PC-9 (cell line): ENCODE results near the gene DSTN. TPM values are rescaled to one million over a fixed set of nuclear protein-coding genes. Genes with fewer than 3 reads are reported as not detected.

Experiments
- BruUV-seq: library from RNA; stranded (reverse); fragments of 400-500 nt; replicated peaks from 2 replicates; lab custom pipeline; 2021; lab: Mats Ljungman, UMichigan
- CTCF ChIA-PET: fragments of 300-600 bp; sonication (Branson Sonifier 250); formaldehyde crosslinking; loops from one replicate; lab custom pipeline; 2022; ENCODE audit warnings: antibody characterized with exemption; lab: Charles Lee
- POLR2A ChIA-PET: fragments of 300-600 bp; sonication (Branson Sonifier 250); formaldehyde crosslinking; loops from one replicate; lab custom pipeline; 2022; ENCODE audit warnings: antibody characterized with exemption; ENCODE audit not compliant: unreplicated experiment; lab: Charles Lee
- DNase-seq, 2 experiments: peaks; one replicate each; pipeline versions ENCODE4 v3.0.0 to v3.0.0-alpha.2; 2015 to 2022; ENCODE audit warnings: mixed read lengths in 1 of 2
- H2AFZ ChIP-seq: fragments of 200-600 bp; sonication (generic); 2 replicates; pipeline ENCODE4 v1.8.1; 2017; ENCODE audit warnings: antibody characterized with exemption
- H3F3A ChIP-seq: fragments of 200-600 bp; sonication (generic); 2 replicates; pipeline ENCODE4 v1.8.1; 2017; ENCODE audit warnings: antibody characterized with exemption, mild to moderate bottlenecking, low read depth; ENCODE audit not compliant: insufficient read depth
- H3K27ac ChIP-seq: fragments of 200-600 bp; sonication (generic); 2 replicates; pipeline ENCODE4 v1.6.1; 2016; ENCODE audit warnings: mixed run types
- H3K27me3 ChIP-seq: fragments of 200-600 bp; sonication (generic); 2 replicates; pipeline ENCODE4 v1.6.1; 2016; ENCODE audit warnings: low read depth, mixed run types; ENCODE audit not compliant: insufficient read depth
- H3K36me3 ChIP-seq: fragments of 200-600 bp; sonication (generic); 2 replicates; pipeline ENCODE4 v1.6.1; 2016; ENCODE audit warnings: low read depth, mixed run types
- H3K4me1 ChIP-seq: fragments of 200-600 bp; sonication (generic); replicated peaks from 2 replicates; pipeline ENCODE4 v1.6.1; 2016; ENCODE audit warnings: mixed run types; ENCODE audit not compliant: insufficient read depth
- H3K4me2 ChIP-seq: fragments of 200-600 bp; sonication (generic); 2 replicates; pipeline ENCODE4 v1.6.1; 2017; ENCODE audit warnings: mixed run types
- H3K4me3 ChIP-seq: fragments of 200-600 bp; sonication (generic); 2 replicates; pipeline ENCODE4 v1.6.1; 2016; ENCODE audit warnings: mixed run types
- H3K79me2 ChIP-seq: fragments of 200-600 bp; sonication (generic); 2 replicates; pipeline ENCODE4 v1.6.1; 2017; ENCODE audit warnings: low read depth, mixed run types
- H3K9me2 ChIP-seq: fragments of 200-600 bp; sonication (generic); 2 replicates; pipeline ENCODE4 v1.8.1; 2017; ENCODE audit warnings: mild to moderate bottlenecking; ENCODE audit not compliant: insufficient read depth
- H3K9me3 ChIP-seq: fragments of 200-600 bp; sonication (generic); 2 replicates; pipeline ENCODE4 v1.8.1; 2016; ENCODE audit warnings: low read depth; ENCODE audit not compliant: insufficient read depth
- H4K20me1 ChIP-seq: fragments of 200-600 bp; sonication (generic); 2 replicates; pipeline ENCODE4 v1.8.1; 2017; ENCODE audit not compliant: insufficient read depth
- EZH2 ChIP-seq: fragments of 200-600 bp; sonication (generic); IDR thresholded peaks from 2 replicates; pipeline ENCODE4 v1.8.0; 2017; ENCODE audit warnings: antibody characterized with exemption, low read depth
- intact Hi-C: fragments of 100-400 bp; cut with micrococcal nuclease; formaldehyde crosslinking; loops from one replicate; pipeline ENCODE4 v1.10.0; 2022; ENCODE audit not compliant: unreplicated experiment
- total RNA-seq: library from RNA; stranded (reverse); gene quantifications from 2 replicates; pipeline ENCODE4 v1.2.3, GENCODE V29; 2021
- TF ChIP-seq, protein P1 (sequence below): fragments of 200-600 bp; sonication (generic); conservative IDR thresholded peaks from 2 replicates; pipeline ENCODE4 v1.6.1; 2017; ENCODE audit warnings: mixed run types, antibody characterized with exemption, mild to moderate bottlenecking, moderate library complexity

The DSTN gene
- total RNA-seq, 1 experiment from 2014 or later, result 366 TPM

- peaks cover 7% of the 10 kb centered on the region; the same call in 1 of the 2 replicates for H4K20me1 ChIP-seq
- no peaks in the 10 kb centered on the region for H3K9me3 ChIP-seq
- intact Hi-C loops, result no loop called here
- no peak for DNase-seq
- H3F3A ChIP-seq, result peaks cover 38% of the 10 kb centered on the region; the same call in 1 of the 2 replicates
- peaks cover 34% of the 10 kb centered on the region for H3K79me2 ChIP-seq
- BruUV-seq, result no TSS peak
- ChIA-PET POLR2A (no interaction called here), CTCF (interaction anchor here (0.7 kb wide), 1 partner anchor 68 kb away, joined by 5 read pairs; no protein-coding TSS in a partner anchor)
- no peak overlapping the region for H3K4me3 ChIP-seq
- H3K4me1 ChIP-seq, result peaks cover 65% of the 10 kb centered on the region
- H3K27ac ChIP-seq, result no peak overlapping the region
- H3K9me2 ChIP-seq, result no peaks in the 10 kb centered on the region
- H3K4me2 ChIP-seq, result no peak overlapping the region
- no peaks in the 10 kb centered on the region for H3K36me3 ChIP-seq
- H3K27me3 ChIP-seq, result no peaks in the 10 kb centered on the region
- TF ChIP-seq, protein P1, sequence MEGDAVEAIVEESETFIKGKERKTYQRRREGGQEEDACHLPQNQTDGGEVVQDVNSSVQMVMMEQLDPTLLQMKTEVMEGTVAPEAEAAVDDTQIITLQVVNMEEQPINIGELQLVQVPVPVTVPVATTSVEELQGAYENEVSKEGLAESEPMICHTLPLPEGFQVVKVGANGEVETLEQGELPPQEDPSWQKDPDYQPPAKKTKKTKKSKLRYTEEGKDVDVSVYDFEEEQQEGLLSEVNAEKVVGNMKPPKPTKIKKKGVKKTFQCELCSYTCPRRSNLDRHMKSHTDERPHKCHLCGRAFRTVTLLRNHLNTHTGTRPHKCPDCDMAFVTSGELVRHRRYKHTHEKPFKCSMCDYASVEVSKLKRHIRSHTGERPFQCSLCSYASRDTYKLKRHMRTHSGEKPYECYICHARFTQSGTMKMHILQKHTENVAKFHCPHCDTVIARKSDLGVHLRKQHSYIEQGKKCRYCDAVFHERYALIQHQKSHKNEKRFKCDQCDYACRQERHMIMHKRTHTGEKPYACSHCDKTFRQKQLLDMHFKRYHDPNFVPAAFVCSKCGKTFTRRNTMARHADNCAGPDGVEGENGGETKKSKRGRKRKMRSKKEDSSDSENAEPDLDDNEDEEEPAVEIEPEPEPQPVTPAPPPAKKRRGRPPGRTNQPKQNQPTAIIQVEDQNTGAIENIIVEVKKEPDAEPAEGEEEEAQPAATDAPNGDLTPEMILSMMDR, result no peak
- no peak for TF ChIP-seq EZH2
- H2AFZ ChIP-seq, result no peak overlapping the region
Measured at GRCh38 chr20:17566345-17566744, 3.5 kb upstream of the DSTN start.

GRCh38 chr20:17568045-17568788 is 1.7 kb upstream of the DSTN start:
- ChIA-PET CTCF (no interaction called here), POLR2A (no interaction called here)
- intact Hi-C loops, result loop anchor here (2.0 kb wide), 2 partner anchors 37 to 401 kb away; partner anchors contain the start of genes MGME1 and SNX5
- H4K20me1 ChIP-seq, result peaks cover 24% of the 10 kb centered on the region
- peak overlapping the region; percentile 84 for H3K27ac ChIP-seq
- peak; percentile 25 to 51 for DNase-seq
- no peaks in the 10 kb centered on the region for H3K27me3 ChIP-seq
- no peaks in the 10 kb centered on the region for H3K9me3 ChIP-seq
- peak overlapping the region; percentile 90 for H3K4me2 ChIP-seq
- peaks cover 52% of the 10 kb centered on the region for H3K79me2 ChIP-seq
- no TSS peak for BruUV-seq
- H3K36me3 ChIP-seq, result 0 out of 2 replicates have a peak, but pooled peaks cover 6% of the 10 kb centered on the region
- peak overlapping the region; percentile 61 for H3K4me3 ChIP-seq
- H3K4me1 ChIP-seq, result peaks cover 65% of the 10 kb centered on the region
- no peaks in the 10 kb centered on the region for H3K9me2 ChIP-seq
- TF ChIP-seq, protein P1, result no peak
- no peak for TF ChIP-seq EZH2
- peaks cover 29% of the 10 kb centered on the region; the same call in 1 of the 2 replicates for H3F3A ChIP-seq
- peak overlapping the region; percentile 29; the same call in 1 of the 2 replicates for H2AFZ ChIP-seq

DNA sequence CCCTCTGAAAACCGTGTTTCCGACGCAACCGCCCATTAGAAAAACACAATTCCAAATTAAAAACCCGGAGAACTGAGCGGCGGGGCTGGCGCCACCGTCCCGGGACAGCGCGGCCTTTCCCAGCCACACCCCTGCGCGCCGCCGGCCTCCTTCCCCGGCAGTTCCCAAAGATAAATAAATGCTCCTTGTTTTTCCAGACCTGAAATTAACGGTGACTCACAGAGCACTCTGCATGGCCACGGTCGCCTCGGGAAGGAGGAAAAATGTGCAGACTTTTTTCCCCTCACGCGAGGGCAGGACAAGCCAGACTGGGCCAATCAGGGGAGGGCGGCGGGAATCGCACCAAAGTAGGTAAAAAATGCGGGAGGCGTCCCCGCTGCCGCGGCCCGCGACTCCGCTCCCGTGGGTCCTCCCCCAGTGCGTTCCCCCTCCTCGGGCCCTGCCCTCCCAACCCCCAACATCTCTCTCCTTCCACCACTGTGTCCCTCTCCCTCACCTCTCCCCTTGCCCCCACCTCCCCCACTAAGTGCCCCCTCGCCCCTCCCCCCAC is 828 bp upstream of the DSTN start:
- no peaks in the 10 kb centered on the region for H3K27me3 ChIP-seq
- H3K36me3 ChIP-seq, result peaks cover 12% of the 10 kb centered on the region; the same call in 1 of the 2 replicates
- H3K79me2 ChIP-seq, result peaks cover 61% of the 10 kb centered on the region
- H3F3A ChIP-seq, result peaks cover 29% of the 10 kb centered on the region; the same call in 1 of the 2 replicates
- TF ChIP-seq, protein P1, result no peak
- TF ChIP-seq EZH2, result no peak
- H4K20me1 ChIP-seq, result peaks cover 32% of the 10 kb centered on the region
- no peaks in the 10 kb centered on the region for H3K9me3 ChIP-seq
- peak overlapping the region; percentile 61 for H3K4me3 ChIP-seq
- peaks cover 58% of the 10 kb centered on the region for H3K4me1 ChIP-seq
- H3K4me2 ChIP-seq, result peak overlapping the region; percentile 90
- no peaks in the 10 kb centered on the region for H3K9me2 ChIP-seq
- CTCF ChIA-PET, result no interaction called here
- H2AFZ ChIP-seq, result peak overlapping the region; percentile 29; the same call in 1 of the 2 replicates
- intact Hi-C loops, result loop anchor here (1.0 to 2.0 kb wide), 5 partner anchors 12 to 400 kb away; partner anchors contain the start of genes MGME1, RRBP1 and SNX5
- TSS peak; percentile 72 for BruUV-seq
- peak overlapping the region; percentile 84 for H3K27ac ChIP-seq
- POLR2A ChIA-PET, result interaction anchor here (0.6 to 1.8 kb wide), 5 partner anchors 9 to 402 kb away, joined by 3 to 78 read pairs (median 4); no protein-coding TSS in a partner anchor
- peak; percentile 92 to 94 for DNase-seq
